Neural progenitor cell (in vitro differentiated cells): ENCODE data around the gene PIGT.

Source experiments
- EZH2 ChIP-seq: fragments of 200-600 bp; sonication (generic); IDR thresholded peaks from 2 replicates; pipeline ENCODE4 v1.6.1; 2017; ENCODE audit warnings: antibody characterized with exemption, mild to moderate bottlenecking, moderate library complexity
- TF ChIP-seq, protein P1 (sequence below): fragments of 200-600 bp; sonication (generic); IDR thresholded peaks from 2 replicates; pipeline ENCODE4 v1.5.1; 2017; ENCODE audit warnings: antibody characterized with exemption, mild to moderate bottlenecking

DNA sequence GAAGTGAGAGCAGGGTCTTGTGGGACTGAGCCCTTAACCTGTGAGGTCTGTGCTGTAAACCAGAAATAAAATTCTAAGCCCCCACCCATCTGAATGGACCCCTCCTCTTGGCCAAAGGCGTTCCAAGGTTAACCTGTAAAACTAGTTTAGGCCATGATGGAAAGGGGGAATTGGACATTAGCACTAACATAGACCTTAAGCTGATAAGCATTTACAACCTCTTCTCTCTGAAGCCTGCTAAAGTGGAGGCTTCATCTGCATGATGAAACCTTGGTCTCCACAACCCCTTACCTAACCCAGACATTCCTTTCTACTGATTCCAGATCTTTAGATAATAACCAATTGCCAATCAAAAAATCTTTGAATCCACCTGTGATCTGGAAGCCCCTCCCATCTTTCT is 25.8 kb downstream of the PIGT start:
- TF ChIP-seq, protein P1, sequence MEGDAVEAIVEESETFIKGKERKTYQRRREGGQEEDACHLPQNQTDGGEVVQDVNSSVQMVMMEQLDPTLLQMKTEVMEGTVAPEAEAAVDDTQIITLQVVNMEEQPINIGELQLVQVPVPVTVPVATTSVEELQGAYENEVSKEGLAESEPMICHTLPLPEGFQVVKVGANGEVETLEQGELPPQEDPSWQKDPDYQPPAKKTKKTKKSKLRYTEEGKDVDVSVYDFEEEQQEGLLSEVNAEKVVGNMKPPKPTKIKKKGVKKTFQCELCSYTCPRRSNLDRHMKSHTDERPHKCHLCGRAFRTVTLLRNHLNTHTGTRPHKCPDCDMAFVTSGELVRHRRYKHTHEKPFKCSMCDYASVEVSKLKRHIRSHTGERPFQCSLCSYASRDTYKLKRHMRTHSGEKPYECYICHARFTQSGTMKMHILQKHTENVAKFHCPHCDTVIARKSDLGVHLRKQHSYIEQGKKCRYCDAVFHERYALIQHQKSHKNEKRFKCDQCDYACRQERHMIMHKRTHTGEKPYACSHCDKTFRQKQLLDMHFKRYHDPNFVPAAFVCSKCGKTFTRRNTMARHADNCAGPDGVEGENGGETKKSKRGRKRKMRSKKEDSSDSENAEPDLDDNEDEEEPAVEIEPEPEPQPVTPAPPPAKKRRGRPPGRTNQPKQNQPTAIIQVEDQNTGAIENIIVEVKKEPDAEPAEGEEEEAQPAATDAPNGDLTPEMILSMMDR = no peak
- TF ChIP-seq EZH2 = no peak
